Upper lobe of left lung (tissue), 4 donors: Measurements from ENCODE around the gene PSMA7.

Experiments
- CTCF ChIP-seq, 6 experiments: fragments of 450-650 bp in 4 of 6; fragments of 200-600 bp in 2 of 6; sonication (generic) in 2 of 6; IDR thresholded peaks; one replicate each; pipeline ENCODE4 v1.5.1; 2016 to 2019; ENCODE audit warnings: antibody characterized with exemption in 6 of 6
- EP300 ChIP-seq, 4 donors: sonication (generic); formaldehyde crosslinking; IDR thresholded peaks; one replicate each; pipeline ENCODE4 v1.5.1; 2017; ENCODE audit warnings: antibody characterized with exemption in 4 of 4, control low read depth in 2 of 4

- TF ChIP-seq CTCF (IDR thresholded peaks at IDR 0.05) (no peak), EP300 (IDR thresholded peaks at IDR 0.05) (no peak)
These were observed 7.5 kb downstream of the PSMA7 start for GRCh38 chr20:62135573-62136266.
